ENCODE results near the gene CXXC5. TPM values are rescaled to one million over a fixed set of nuclear protein-coding genes. Genes with fewer than 3 reads are reported as not detected.

Gene CXXC5
- polyA plus RNA-seq, 12 donors: 66.4 to 118 (median 79.4) TPM; not detected in 1

GRCh38 chr5:139662617-139663016 lies 14.5 kb downstream of the CXXC5 start:
- no peak for DNase-seq

GRCh38 chr5:139663207-139664085 lies 15.3 kb downstream of the CXXC5 start:
- no peak for DNase-seq

- DNase-seq: no peak
These were observed 16.0 kb downstream of the CXXC5 start for GRCh38 chr5:139664086-139664693.

- DNase-seq: no peak
These were observed 16.7 kb downstream of the CXXC5 start for GRCh38 chr5:139664727-139665351.

GRCh38 chr5:139665626-139666025 lies 17.5 kb downstream of the CXXC5 start:
- no peak for DNase-seq

GRCh38 chr5:139666551-139666950 lies 18.4 kb downstream of the CXXC5 start:
- DNase-seq: no peak

GRCh38 chr5:139667001-139667729 lies 19.0 kb downstream of the CXXC5 start:
- no peak for DNase-seq

GRCh38 chr5:139667730-139668063 lies 19.5 kb downstream of the CXXC5 start:
- no peak for DNase-seq

GRCh38 chr5:139668064-139668880 lies 20.1 kb downstream of the CXXC5 start:
- no peak for DNase-seq

- no peak for DNase-seq
These were observed 20.9 kb downstream of the CXXC5 start for GRCh38 chr5:139668924-139669661.

GRCh38 chr5:139669662-139670368 lies 21.7 kb downstream of the CXXC5 start:
- no peak for DNase-seq

GRCh38 chr5:139670369-139671095 lies 22.4 kb downstream of the CXXC5 start:
- no peak for DNase-seq

GRCh38 chr5:139671096-139671841 lies 23.1 kb downstream of the CXXC5 start:
- no peak for DNase-seq

- DNase-seq: no peak
These were observed 27.1 kb downstream of the CXXC5 start for GRCh38 chr5:139675213-139675612.

- no peak for DNase-seq
These were observed 27.7 kb downstream of the CXXC5 start for GRCh38 chr5:139675825-139676224.

- DNase-seq: no peak
These were observed 28.3 kb downstream of the CXXC5 start for GRCh38 chr5:139676406-139676805.

GRCh38 chr5:139676951-139677735 lies 29.0 kb downstream of the CXXC5 start:
- DNase-seq: no peak
